BLaER1 treated with 17β-estradiol and CSF1 and Interleukin-3, amounts not matched to agents 10 nM and 100 nM (cell line): ENCODE results near the gene CAV1.

Source experiments
- H3K27ac ChIP-seq, 11 experiments: shearing (Covaris generic); formaldehyde crosslinking; 2 replicates each; pipeline ENCODE4 v1.8.1; 2022
- H3K27me3 ChIP-seq, 11 experiments: shearing (Covaris generic); formaldehyde crosslinking; 2 replicates each; pipeline ENCODE4 v1.8.1; 2022
- H3K36me3 ChIP-seq, 11 experiments: shearing (Covaris generic); formaldehyde crosslinking; 2 replicates each; pipeline ENCODE4 v1.8.1; 2022
- H3K4me1 ChIP-seq, 10 experiments: shearing (Covaris generic); formaldehyde crosslinking; 2 replicates each; pipeline ENCODE4 v1.8.1; 2022
- H3K4me2 ChIP-seq, 11 experiments: shearing (Covaris generic); formaldehyde crosslinking; 2 replicates each; pipeline ENCODE4 v1.8.1; 2022
- H3K4me3 ChIP-seq, 10 experiments: shearing (Covaris generic); formaldehyde crosslinking; 2 replicates each; pipeline ENCODE4 v1.8.1; 2022
- H3K9ac ChIP-seq, 11 experiments: shearing (Covaris generic); formaldehyde crosslinking; 2 replicates each; pipeline ENCODE4 v1.8.1; 2022
- H3K9me3 ChIP-seq, 11 experiments: shearing (Covaris generic); formaldehyde crosslinking; replicated peaks in 1 of 11; 2 replicates each; pipeline ENCODE4 v1.8.1; 2022
- H4K20me1 ChIP-seq, 11 experiments: shearing (Covaris generic); formaldehyde crosslinking; 2 replicates each; pipeline ENCODE4 v1.8.1; 2022
- Cebpa-rat ChIP-seq, 11 experiments: shearing (Covaris generic); IDR thresholded peaks; 2 replicates each; pipeline ENCODE4 v1.8.1; 2022

CAV1 gene

DNA sequence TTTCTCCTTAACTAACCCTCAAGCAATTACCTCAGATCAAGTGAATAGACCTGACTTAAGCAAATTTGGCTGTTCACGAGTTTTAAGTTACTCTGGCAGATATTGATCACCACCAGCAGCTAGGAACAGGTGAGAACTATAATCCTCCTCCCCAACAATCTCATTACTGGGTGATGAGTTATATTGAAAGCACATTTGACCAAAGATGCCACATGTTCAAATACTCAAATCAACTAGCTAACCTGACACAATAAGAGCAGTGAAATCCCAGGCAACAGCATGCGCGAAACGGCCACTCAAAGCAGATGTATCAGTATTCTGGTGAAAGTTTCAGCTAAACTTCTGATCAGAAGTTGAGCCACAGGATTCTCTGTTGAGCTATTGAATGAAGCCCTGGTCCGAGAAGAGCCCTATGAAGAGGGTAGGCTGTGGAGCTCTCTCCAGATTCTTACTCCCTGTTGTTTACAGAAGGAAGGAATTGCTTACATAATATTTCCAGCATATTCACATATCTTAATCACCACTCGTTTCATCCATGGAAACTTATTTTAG lies 52.6 kb downstream of the CAV1 start:
- Histone ChIP-seq H3K36me3 (no peaks in the 10 kb centered on the region), H3K27me3 (no peaks in the 10 kb centered on the region), H4K20me1 (no peaks in the 10 kb centered on the region), H3K27ac (peak overlapping the region in 2 of 11 experiments; percentile 8 to 14; a peak in 1 of 22 replicates), H3K4me1 (peaks cover 18 to 43% (median 28%) of the 10 kb centered on the region in 10 experiments), H3K4me3 (no peak overlapping the region), H3K9ac (no peak overlapping the region), H3K9me3 (no peaks in the 10 kb centered on the region), H3K4me2 (peak overlapping the region in 7 of 11 experiments; percentile 9 to 65 (median 47); a peak in 9 of 22 replicates)
- no peak for TF ChIP-seq Cebpa-rat (IDR thresholded peaks at IDR 0.05)

DNA sequence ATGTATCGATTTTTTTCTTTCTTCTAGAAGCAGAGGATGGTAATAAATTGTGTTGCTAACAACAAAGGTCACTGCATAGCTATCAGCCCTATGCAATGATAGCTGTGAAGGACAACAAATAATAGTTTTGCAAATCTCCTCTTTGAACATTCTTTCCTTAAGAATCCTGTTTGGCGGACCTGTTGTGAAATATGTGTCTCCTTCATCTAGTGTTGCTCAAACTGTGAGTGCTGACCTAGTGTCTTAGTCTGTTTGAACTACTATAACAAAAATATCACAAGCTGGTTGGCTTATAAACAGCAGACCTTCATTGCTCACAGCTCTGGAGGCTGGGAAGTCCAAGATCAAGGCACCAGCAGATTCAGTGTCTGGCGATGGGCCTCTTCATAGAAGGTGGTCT lies 53.7 kb downstream of the CAV1 start:
- no peak for TF ChIP-seq Cebpa-rat (IDR thresholded peaks at IDR 0.05)
- Histone ChIP-seq H3K36me3 (no peaks in the 10 kb centered on the region), H3K4me2 (no peak overlapping the region), H3K4me3 (no peak overlapping the region), H3K4me1 (peaks cover 19 to 43% (median 27%) of the 10 kb centered on the region in 10 experiments), H4K20me1 (no peaks in the 10 kb centered on the region), H3K9ac (no peak overlapping the region), H3K9me3 (no peaks in the 10 kb centered on the region), H3K27ac (no peak overlapping the region), H3K27me3 (no peaks in the 10 kb centered on the region)

DNA sequence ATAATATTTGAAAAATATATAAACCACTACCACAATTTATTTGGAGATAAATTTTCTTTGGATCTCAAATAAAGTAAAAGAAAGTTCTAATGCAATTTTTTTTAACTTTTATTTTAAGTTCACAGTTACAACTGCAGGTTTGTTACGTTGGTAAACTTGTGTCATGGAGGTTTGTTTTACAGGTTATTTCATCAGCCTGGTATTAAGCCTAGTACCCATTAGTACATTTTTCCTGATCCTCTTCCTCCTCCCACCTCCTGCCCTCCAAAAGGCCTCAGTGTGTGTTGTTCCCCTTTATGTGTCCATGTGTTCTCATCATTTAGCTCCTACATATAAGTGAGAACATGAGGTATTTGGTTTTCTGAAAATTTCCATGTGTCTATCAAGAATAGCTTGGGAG lies 54.5 kb downstream of the CAV1 start:
- no peaks in the 10 kb centered on the region for H3K9me3 ChIP-seq
- no peak for TF ChIP-seq Cebpa-rat (IDR thresholded peaks at IDR 0.05)
- no peaks in the 10 kb centered on the region for H3K36me3 ChIP-seq
- H3K27me3 ChIP-seq, result no peaks in the 10 kb centered on the region
- no peaks in the 10 kb centered on the region for H4K20me1 ChIP-seq
- peaks cover 11 to 40% (median 20%) of the 10 kb centered on the region in 10 experiments for H3K4me1 ChIP-seq
- no peak overlapping the region for H3K27ac ChIP-seq
- no peak overlapping the region for H3K4me3 ChIP-seq
- H3K9ac ChIP-seq, result no peak overlapping the region
- no peak overlapping the region for H3K4me2 ChIP-seq

DNA sequence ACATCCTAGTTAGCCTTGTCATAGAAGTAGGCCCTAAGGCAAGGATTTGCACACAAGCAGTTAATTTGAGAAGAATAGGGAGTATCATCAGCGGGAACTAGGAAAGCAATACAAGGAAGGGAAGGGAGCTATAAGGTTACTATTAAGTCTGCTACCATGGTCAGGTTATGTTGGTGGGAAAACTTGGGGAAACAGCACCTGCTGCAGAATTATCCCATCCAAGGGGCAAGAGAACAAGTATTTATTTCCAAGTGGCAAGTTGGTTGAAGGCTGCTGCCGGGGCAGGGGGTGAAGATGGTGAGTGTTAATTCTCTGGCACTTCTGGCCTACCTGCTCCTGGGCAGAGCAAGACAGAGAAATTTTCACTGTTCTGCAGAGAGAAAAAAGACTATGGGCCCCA lies 55.0 kb downstream of the CAV1 start:
- Histone ChIP-seq H3K9me3 (no peaks in the 10 kb centered on the region), H4K20me1 (no peaks in the 10 kb centered on the region), H3K27ac (no peak overlapping the region), H3K4me1 (peaks cover 6 to 35% (median 15%) of the 10 kb centered on the region in 10 experiments), H3K27me3 (no peaks in the 10 kb centered on the region), H3K36me3 (no peaks in the 10 kb centered on the region), H3K4me3 (no peak overlapping the region), H3K9ac (no peak overlapping the region), H3K4me2 (no peak overlapping the region)
- no peak for TF ChIP-seq Cebpa-rat (IDR thresholded peaks at IDR 0.05)

DNA sequence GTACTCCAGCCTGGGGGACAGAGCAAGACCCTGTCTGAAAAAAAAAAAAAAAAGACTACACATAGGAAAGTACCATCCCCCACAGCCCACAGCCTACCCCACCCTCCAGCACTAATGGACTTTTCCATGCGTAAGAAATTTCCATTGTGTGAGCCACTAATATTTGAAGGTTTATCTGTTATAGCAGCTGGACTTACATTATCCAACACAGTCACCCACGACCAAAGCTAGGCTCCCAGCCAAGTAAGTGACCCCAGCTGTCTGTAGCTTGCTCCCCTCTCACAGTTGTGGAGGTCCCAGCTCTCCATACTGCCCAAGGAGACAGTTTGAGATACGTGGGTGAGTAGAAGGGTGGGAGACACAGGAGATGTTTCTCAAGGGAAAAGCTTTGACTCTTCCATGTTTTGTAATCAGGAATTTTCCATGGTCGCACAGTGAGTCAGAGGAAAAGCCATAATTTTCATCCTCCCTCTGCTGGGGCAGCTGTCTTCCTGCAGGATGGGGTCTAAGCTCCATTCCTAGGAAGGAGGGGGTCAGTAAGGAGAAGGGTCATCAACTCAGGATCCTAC lies 57.4 kb downstream of the CAV1 start:
- Histone ChIP-seq H4K20me1 (no peaks in the 10 kb centered on the region), H3K4me3 (no peak overlapping the region), H3K27ac (no peak overlapping the region), H3K36me3 (no peaks in the 10 kb centered on the region), H3K27me3 (no peaks in the 10 kb centered on the region), H3K4me2 (no peak overlapping the region), H3K9me3 (no peaks in the 10 kb centered on the region), H3K9ac (no peak overlapping the region), H3K4me1 (peaks cover 5 to 28% (median 11%) of the 10 kb centered on the region in 10 experiments; a peak in 17 of 20 replicates)
- no peak for TF ChIP-seq Cebpa-rat (IDR thresholded peaks at IDR 0.05)

DNA sequence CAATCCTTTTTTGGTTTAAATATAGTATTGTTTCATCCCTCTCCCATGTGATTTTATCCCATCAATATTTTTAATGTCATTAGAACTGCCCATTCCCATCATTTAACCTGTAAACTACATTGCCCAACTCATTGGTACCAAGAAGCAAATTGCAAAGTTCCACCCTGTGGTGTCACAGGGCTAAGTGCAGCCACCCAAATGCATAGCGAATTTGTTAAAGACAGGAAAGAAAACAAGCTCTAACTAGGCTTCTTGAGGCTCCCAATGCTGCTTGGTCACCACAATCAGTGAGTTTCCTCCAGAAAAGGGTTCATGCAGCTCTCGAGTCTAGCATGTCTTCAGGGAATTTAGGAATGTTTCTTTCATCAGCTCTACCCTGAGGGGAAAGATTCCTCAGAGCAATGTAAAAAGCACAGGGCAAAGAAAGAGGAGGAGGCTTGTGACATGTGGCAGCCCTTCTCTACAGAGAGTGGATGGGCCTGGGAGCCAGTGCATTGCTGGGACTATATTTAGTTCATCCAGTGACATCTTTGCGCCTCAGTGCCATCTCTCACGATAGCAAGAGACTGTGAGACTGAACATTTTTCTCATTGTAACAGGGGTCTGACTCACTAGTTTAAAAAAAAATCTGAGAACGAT lies 58.1 kb downstream of the CAV1 start:
- Histone ChIP-seq H4K20me1 (peaks cover 0 to 1% (median 0%) of the 10 kb centered on the region in 11 experiments; a peak in 2 of 22 replicates), H3K4me2 (peak overlapping the region in 9 of 11 experiments; percentile 1 to 46 (median 28); a peak in 13 of 22 replicates), H3K4me1 (peaks cover 6 to 29% (median 16%) of the 10 kb centered on the region in 10 experiments; a peak in 19 of 20 replicates), H3K9ac (no peak overlapping the region), H3K36me3 (no peaks in the 10 kb centered on the region), H3K27me3 (no peaks in the 10 kb centered on the region), H3K9me3 (no peaks in the 10 kb centered on the region), H3K4me3 (no peak overlapping the region), H3K27ac (no peak overlapping the region; a peak in 1 of 22 replicates)
- no peak for TF ChIP-seq Cebpa-rat (IDR thresholded peaks at IDR 0.05)

DNA sequence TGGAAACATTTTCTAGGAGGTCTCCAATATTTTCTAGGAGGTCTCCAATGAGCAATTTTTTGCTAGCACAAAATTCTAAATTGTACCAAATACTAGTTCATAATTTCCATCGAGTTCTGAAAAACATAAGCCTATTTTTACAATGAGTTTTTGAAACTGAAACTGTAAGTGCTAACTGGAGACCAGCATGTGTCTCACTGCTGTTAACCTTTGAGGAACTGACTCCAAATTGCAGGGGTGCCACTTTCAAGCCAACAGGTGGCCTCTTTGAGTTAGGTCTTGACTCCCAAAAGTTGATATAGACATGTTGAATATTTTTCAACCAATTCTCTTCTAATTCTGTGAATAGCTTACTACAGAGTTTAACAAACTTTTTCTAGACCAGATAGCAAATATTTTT lies 58.8 kb downstream of the CAV1 start:
- Histone ChIP-seq H3K4me2 (peak overlapping the region in 10 of 11 experiments; percentile 8 to 46 (median 30); a peak in 14 of 22 replicates), H3K4me3 (no peak overlapping the region)

DNA sequence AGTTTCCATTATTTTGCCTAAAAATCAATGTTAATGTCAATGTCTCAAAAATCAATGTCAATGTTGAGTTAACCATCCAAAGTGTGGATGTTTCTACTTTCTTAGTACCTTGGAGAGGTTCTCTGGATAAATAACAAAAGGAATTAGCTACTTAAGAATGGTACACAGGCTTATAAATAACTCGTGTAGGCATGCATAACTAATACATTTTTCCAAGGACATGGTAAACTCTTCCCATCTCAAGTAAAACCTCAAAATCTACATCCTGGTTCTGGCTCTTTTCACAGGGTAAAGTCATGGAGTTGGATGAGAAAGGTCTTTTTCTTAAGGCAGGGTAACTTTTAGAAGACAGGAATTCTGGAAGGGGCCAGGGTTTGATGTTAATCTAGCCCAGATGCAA lies 59.9 kb downstream of the CAV1 start:
- H3K4me1 ChIP-seq, result peaks cover 11 to 39% (median 26%) of the 10 kb centered on the region in 10 experiments
- no peaks in the 10 kb centered on the region for H3K27me3 ChIP-seq
- no peak for TF ChIP-seq Cebpa-rat (IDR thresholded peaks at IDR 0.05)
- no peak overlapping the region for H3K4me2 ChIP-seq
- no peak overlapping the region for H3K4me3 ChIP-seq
- no peak overlapping the region for H3K27ac ChIP-seq
- peaks cover 0 to 5% (median 0%) of the 10 kb centered on the region in 11 experiments; a peak in 2 of 22 replicates for H4K20me1 ChIP-seq
- H3K9me3 ChIP-seq, result no peaks in the 10 kb centered on the region
- H3K9ac ChIP-seq, result no peak overlapping the region
- H3K36me3 ChIP-seq, result no peaks in the 10 kb centered on the region

More for the DNA sequence above, 58.8 kb downstream of the CAV1 start:
- no peaks in the 10 kb centered on the region for H3K36me3 ChIP-seq
- peaks cover 11 to 36% (median 23%) of the 10 kb centered on the region in 10 experiments for H3K4me1 ChIP-seq
- no peaks in the 10 kb centered on the region for H3K9me3 ChIP-seq
- no peaks in the 10 kb centered on the region for H3K27me3 ChIP-seq
- no peak overlapping the region; a peak in 1 of 22 replicates for H3K27ac ChIP-seq
- no peak overlapping the region for H3K9ac ChIP-seq
- peaks cover 0 to 5% (median 0%) of the 10 kb centered on the region in 11 experiments; a peak in 2 of 22 replicates for H4K20me1 ChIP-seq
- TF ChIP-seq Cebpa-rat (IDR thresholded peaks at IDR 0.05), result no peak

DNA sequence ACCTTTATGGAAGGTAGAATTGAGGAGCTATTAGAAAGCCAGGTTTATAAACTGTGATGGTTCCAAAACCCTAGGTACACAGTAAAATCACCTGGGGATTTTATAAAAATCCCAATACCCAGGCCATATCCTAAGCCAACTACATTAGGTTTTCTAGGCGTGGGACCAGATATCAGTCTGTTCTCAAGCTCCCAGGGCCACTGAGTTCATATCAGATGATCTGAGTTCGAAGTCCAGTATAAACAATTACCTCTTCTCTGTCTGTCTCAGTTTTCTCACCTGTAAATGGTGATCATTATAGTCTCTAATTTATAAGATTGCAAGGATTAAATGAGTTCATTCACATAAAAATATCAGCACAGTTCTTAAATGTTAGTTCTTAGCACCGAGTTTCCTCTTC lies 60.6 kb downstream of the CAV1 start:
- Histone ChIP-seq H3K9me3 (no peaks in the 10 kb centered on the region), H3K27me3 (no peaks in the 10 kb centered on the region), H3K4me3 (no peak overlapping the region), H3K27ac (no peak overlapping the region), H3K36me3 (no peaks in the 10 kb centered on the region), H3K4me2 (no peak overlapping the region), H3K9ac (no peak overlapping the region), H3K4me1 (peaks cover 11 to 39% (median 26%) of the 10 kb centered on the region in 10 experiments), H4K20me1 (peaks cover 0 to 5% (median 0%) of the 10 kb centered on the region in 11 experiments; a peak in 2 of 22 replicates)
- no peak for TF ChIP-seq Cebpa-rat (IDR thresholded peaks at IDR 0.05)
